Fibroblast of lung (primary cell): ENCODE measurements around the gene RAI1. TPM values are rescaled to one million over a fixed set of nuclear protein-coding genes. Genes with fewer than 3 reads are reported as not detected.

ENCODE experiments used
- DNase-seq, 2 donors: peaks; one replicate each; pipeline versions ENCODE4 v3.0.0 to v3.0.0-alpha.2; 2010; ENCODE audit warnings: low read depth in 2 of 2
- H2AFZ ChIP-seq: 2 replicates; pipeline ENCODE4 v1.5.1; 2012; ENCODE audit warnings: low read length, control low read depth, inconsistent platforms
- H3K27ac ChIP-seq: 2 replicates; pipeline ENCODE4 v1.5.1; 2011; ENCODE audit warnings: low read length, control low read depth; ENCODE audit not compliant: insufficient read depth
- H3K27me3 ChIP-seq: 2 replicates; pipeline ENCODE4 v1.5.1; 2011; ENCODE audit warnings: mild to moderate bottlenecking, low read length; ENCODE audit not compliant: control insufficient read depth, insufficient read depth
- H3K36me3 ChIP-seq: 2 replicates; pipeline ENCODE4 v1.5.1; 2011; ENCODE audit warnings: low read length; ENCODE audit not compliant: control insufficient read depth, insufficient read depth
- H3K4me1 ChIP-seq: 2 replicates; pipeline ENCODE4 v1.5.1; 2011; ENCODE audit warnings: low read length; ENCODE audit not compliant: control insufficient read depth, insufficient read depth; ENCODE audit errors: extremely low read depth
- H3K4me2 ChIP-seq: 2 replicates; pipeline ENCODE4 v1.5.1; 2011; ENCODE audit warnings: low read length, control low read depth; ENCODE audit not compliant: insufficient read depth; ENCODE audit errors: extremely low read depth
- H3K4me3 ChIP-seq, 4 experiments: fragments of 200-600 bp in 1 of 4; sonication (generic) in 1 of 4; replicated peaks in 1 of 4; 2 replicates each; pipeline ENCODE4 v1.5.1; 2011 to 2016; ENCODE audit warnings: low read length in 4 of 4, low read depth in 3 of 4, mild to moderate bottlenecking in 3 of 4, control low read depth in 2 of 4, inconsistent platforms in 1 of 4, mixed read lengths in 1 of 4; ENCODE audit not compliant: insufficient read depth in 1 of 4; ENCODE audit errors: control extremely low read depth in 1 of 4
- H3K79me2 ChIP-seq: 2 replicates; pipeline ENCODE4 v1.5.1; 2012; ENCODE audit warnings: mild to moderate bottlenecking, low read length, inconsistent platforms; ENCODE audit not compliant: control insufficient read depth, insufficient read depth
- H3K9ac ChIP-seq: 2 replicates; pipeline ENCODE4 v1.5.1; 2011; ENCODE audit warnings: mild to moderate bottlenecking, low read length, control low read depth; ENCODE audit not compliant: insufficient read depth
- H3K9me3 ChIP-seq: 2 replicates; pipeline ENCODE4 v1.5.1; 2012; ENCODE audit warnings: low read depth, low read length; ENCODE audit not compliant: control insufficient read depth, insufficient read depth
- H4K20me1 ChIP-seq: 2 replicates; pipeline ENCODE4 v1.5.1; 2011; ENCODE audit warnings: low read length; ENCODE audit not compliant: control insufficient read depth, insufficient read depth; ENCODE audit errors: extremely low read depth
- CTCF ChIP-seq, 2 donors: IDR thresholded peaks in 1 of 2; conservative IDR thresholded peaks in 1 of 2; 1 replicate in 1 of 2; 2 replicates in 1 of 2; pipeline ENCODE4 v1.5.1; 2011 to 2012; ENCODE audit warnings: low read length in 2 of 2, control low read depth in 1 of 2, inconsistent platforms in 1 of 2, low read depth in 1 of 2, mild to moderate bottlenecking in 1 of 2
- EZH2 ChIP-seq: IDR thresholded peaks from 2 replicates; pipeline ENCODE4 v1.5.1; 2012; ENCODE audit warnings: low read length, control low read depth, mild to moderate bottlenecking; ENCODE audit errors: missing control alignments
- polyA plus RNA-seq, 2 donors: library from polyadenylated mRNA; depleted of rRNA in 1 of 2; stranded (reverse) in 1 of 2; unstranded in 1 of 2; fragments of >200 nt; gene quantifications; 2 replicates each; pipeline ENCODE4 v1.2.1, GENCODE V29; 2011 to 2012; ENCODE audit warnings: missing spikeins in 1 of 2
- total RNA-seq: library from RNA; depleted of rRNA; stranded (reverse); fragments of >200 nt; gene quantifications from 2 replicates; pipeline ENCODE4 v1.2.1, GENCODE V29; 2014

RAI1 gene
- total and polyA plus RNA-seq, 2 donors (not counting 1 experiment from before 2014, with no cell fraction given), result 2.1 to 6.6 TPM

GRCh38 chr17:17729620-17730249 lies 48.5 kb downstream of the RAI1 start:
- Histone ChIP-seq H3K36me3 (peaks cover 4% of the 10 kb centered on the region), H3K27ac (no peak overlapping the region), H3K4me3 (no peak overlapping the region), H3K4me2 (no peak overlapping the region), H3K4me1 (peaks cover 12% of the 10 kb centered on the region), H3K9me3 (no peaks in the 10 kb centered on the region), H4K20me1 (no peaks in the 10 kb centered on the region), H3K9ac (no peak overlapping the region), H2AFZ (no peak overlapping the region), H3K27me3 (no peaks in the 10 kb centered on the region), H3K79me2 (peaks cover 42% of the 10 kb centered on the region)
- TF ChIP-seq CTCF (conservative IDR thresholded peaks at IDR 0.05 in 1 of 2, IDR thresholded peaks at IDR 0.05 in 1 of 2; ENCODE audit: low read depth in 1 of 2, low read length in 2 of 2) (peak; percentile 31 to 57), EZH2 (no peak)
- no peak for DNase-seq

DNA sequence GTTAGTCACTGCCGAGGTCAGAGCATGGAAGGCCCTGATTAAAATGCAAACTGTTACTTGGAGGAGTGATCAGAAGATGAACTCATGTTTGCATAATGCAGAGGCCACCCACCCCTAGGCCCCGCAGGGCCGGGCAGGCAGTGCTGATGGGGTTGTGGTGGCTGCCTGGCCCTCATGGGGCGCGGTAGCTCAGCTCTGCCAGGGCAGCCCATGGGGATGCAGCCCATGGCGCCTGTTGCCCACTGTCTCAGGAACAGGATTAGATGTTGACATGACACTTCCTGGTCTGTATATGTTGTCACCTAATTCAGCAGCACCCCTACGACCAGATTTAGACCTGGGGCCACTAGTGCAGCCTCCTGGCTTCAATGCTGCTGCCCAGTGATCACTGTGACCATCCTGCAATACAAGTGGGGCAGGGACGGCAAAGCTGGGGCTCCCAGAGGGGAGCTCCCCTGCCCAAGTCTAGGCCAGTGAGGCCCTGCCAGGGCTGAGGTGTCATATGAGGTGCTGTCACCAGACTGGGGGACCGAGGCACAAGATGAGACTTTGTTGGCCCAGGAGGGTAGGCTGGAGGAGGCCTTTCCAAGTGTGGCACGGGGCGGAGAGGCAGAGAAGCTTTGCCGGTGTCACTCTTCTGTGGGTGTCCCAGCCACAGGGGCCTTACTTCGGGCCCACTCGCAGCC lies 49.1 kb downstream of the RAI1 start:
- Histone ChIP-seq H3K9ac (no peak overlapping the region), H3K9me3 (no peaks in the 10 kb centered on the region), H3K27ac (no peak overlapping the region), H3K36me3 (peaks cover 4% of the 10 kb centered on the region), H4K20me1 (no peaks in the 10 kb centered on the region), H3K79me2 (peaks cover 41% of the 10 kb centered on the region), H3K4me3 (no peak overlapping the region), H3K4me1 (peaks cover 12% of the 10 kb centered on the region), H3K4me2 (no peak overlapping the region), H3K27me3 (no peaks in the 10 kb centered on the region), H2AFZ (no peak overlapping the region)
- TF ChIP-seq EZH2 (no peak), CTCF (conservative IDR thresholded peaks at IDR 0.05 in 1 of 2, IDR thresholded peaks at IDR 0.05 in 1 of 2; ENCODE audit: low read depth in 1 of 2, low read length in 2 of 2) (no peak)
- DNase-seq, result no peak

GRCh38 chr17:17732444-17732843 lies 51.2 kb downstream of the RAI1 start:
- Histone ChIP-seq H3K4me1 (peaks cover 12% of the 10 kb centered on the region), H3K27ac (no peak overlapping the region), H3K4me3 (no peak overlapping the region), H3K27me3 (no peaks in the 10 kb centered on the region), H2AFZ (no peak overlapping the region), H3K36me3 (peaks cover 4% of the 10 kb centered on the region), H4K20me1 (no peaks in the 10 kb centered on the region), H3K9me3 (no peaks in the 10 kb centered on the region), H3K9ac (no peak overlapping the region), H3K79me2 (peaks cover 40% of the 10 kb centered on the region), H3K4me2 (no peak overlapping the region)
- DNase-seq, result no peak
- TF ChIP-seq CTCF (conservative IDR thresholded peaks at IDR 0.05 in 1 of 2, IDR thresholded peaks at IDR 0.05 in 1 of 2; ENCODE audit: low read depth in 1 of 2, low read length in 2 of 2) (no peak), EZH2 (no peak)
